Naive thymus-derived CD8-positive, alpha-beta T cell (primary cell): Measurements from ENCODE around the gene LRCOL1. TPM values are rescaled to one million over a fixed set of nuclear protein-coding genes. Genes with fewer than 3 reads are reported as not detected.

Experiments
- microRNA-seq: library from miRNA; unstranded; fragments of <30 nt; microRNA quantifications from one replicate; pipeline ENCODE4 v1.2.0, GENCODE V29; 2022; ENCODE audit warnings: borderline microRNAs expressed
- polyA plus RNA-seq, 3 donors: library from polyadenylated mRNA; unstranded; fragments of 300-500 nt; fragmentation: Illumina TruSeq; gene quantifications; one replicate each; pipeline ENCODE4 v1.2.3, GENCODE V29; 2021
- total RNA-seq, 8 experiments: library from RNA in 2 of 8; stranded (reverse) in 2 of 8; gene quantifications; one replicate each; pipeline ENCODE4 v1.2.3 and lab custom pipeline; 2021 to 2026

The LRCOL1 gene
- total and polyA plus RNA-seq, 5 experiments from 2014 or later, result not detected

Small RNA genes lying within 50 kb of the gene (microRNA-seq; reads per million reads assigned to microRNA genes)
- 1.4 reads per million for gene MIR6763

Other genes with a start within 250 kb of the LRCOL1 start
- 100 to 1,000 TPM in 1 of 2 experiments, 10 to 100 TPM in 1; 97.5 to 101 TPM for gene FBRSL1, start 120.4 kb downstream of the LRCOL1 start, total RNA-seq
- gene FBRSL1, start 120.4 kb downstream of the LRCOL1 start, polyA plus RNA-seq, result 1 to 10 TPM in 1 of 3 donors, under 1 TPM in 2; 0.38 to 1.0 (median 0.42) TPM
- not detected for gene P2RX2, start 8.2 kb upstream of the LRCOL1 start, total RNA-seq
- not detected for gene P2RX2, start 8.2 kb upstream of the LRCOL1 start, polyA plus RNA-seq
- gene POLE, start 76.8 kb upstream of the LRCOL1 start, total RNA-seq, result 10 to 100 TPM; 53.3 to 56.1 TPM
- 1 to 10 TPM; 2.8 to 3.3 (median 2.8) TPM for gene POLE, start 76.8 kb upstream of the LRCOL1 start, polyA plus RNA-seq
- gene PXMP2, start 77.0 kb upstream of the LRCOL1 start, total RNA-seq, result 1 to 10 TPM; 3.8 to 5.0 TPM
- 10 to 100 TPM in 2 of 3 donors, 1 to 10 TPM in 1; 9.9 to 16.4 (median 12.0) TPM for gene PXMP2, start 77.0 kb upstream of the LRCOL1 start, polyA plus RNA-seq
- 10 to 100 TPM; 27.5 to 28.9 TPM for gene PGAM5, start 100.3 kb upstream of the LRCOL1 start, total RNA-seq
- 10 to 100 TPM; 20.9 to 30.9 (median 23.8) TPM for gene PGAM5, start 100.3 kb upstream of the LRCOL1 start, polyA plus RNA-seq
- gene ANKLE2, start 151.2 kb upstream of the LRCOL1 start, total RNA-seq, result 100 to 1,000 TPM; 100 to 107 TPM
- 10 to 100 TPM; 17.8 to 32.1 (median 23.0) TPM for gene ANKLE2, start 151.2 kb upstream of the LRCOL1 start, polyA plus RNA-seq
- 10 to 100 TPM; 77.9 to 82.1 TPM for gene GOLGA3, start 218.3 kb upstream of the LRCOL1 start, total RNA-seq
- 10 to 100 TPM in 2 of 3 donors, 1 to 10 TPM in 1; 2.7 to 18.1 (median 12.2) TPM for gene GOLGA3, start 218.3 kb upstream of the LRCOL1 start, polyA plus RNA-seq